Adrenal gland (tissue), 12 donors: ENCODE results near the gene FYCO1. TPM values are rescaled to one million over a fixed set of nuclear protein-coding genes. Genes with fewer than 3 reads are reported as not detected.

Source experiments
- DNase-seq, 7 donors: peaks; one replicate each; pipeline ENCODE4 v3.0.0-alpha.2; 2019 to 2020
- H3K27ac ChIP-seq, 5 donors: fragments of 200-600 bp; sonication (generic) in 4 of 5; 1 replicate in 3 of 5; 2 replicates in 2 of 5; pipeline versions ENCODE4 v1.5.1 to v1.8.0; 2016 to 2020; ENCODE audit warnings: mild to moderate bottlenecking in 1 of 5
- H3K27me3 ChIP-seq: fragments of 200-600 bp; 2 replicates; pipeline ENCODE4 v1.8.0; 2021
- H3K36me3 ChIP-seq, 2 donors: fragments of 200-600 bp; replicated peaks in 1 of 2; 1 replicate in 1 of 2; 2 replicates in 1 of 2; pipeline versions ENCODE4 v1.5.1 to v1.8.0; 2018 to 2022
- H3K4me1 ChIP-seq, 2 donors: fragments of 200-600 bp; replicated peaks in 1 of 2; 1 replicate in 1 of 2; 2 replicates in 1 of 2; pipeline versions ENCODE4 v1.5.1 to v1.8.0; 2018 to 2021
- H3K4me3 ChIP-seq, 4 donors: fragments of 200-600 bp; sonication (generic) in 3 of 4; one replicate each; pipeline ENCODE4 v1.5.1; 2016 to 2018
- H3K9me3 ChIP-seq, 3 donors: fragments of 200-600 bp; sonication (generic) in 1 of 3; replicated peaks in 1 of 3; 1 replicate in 2 of 3; 2 replicates in 1 of 3; pipeline versions ENCODE4 v1.5.1 to v1.8.0; 2016 to 2021
- POLR2A ChIP-seq, 2 donors: fragments of 450-650 bp; IDR thresholded peaks; one replicate each; pipeline ENCODE4 v1.6.1; 2017; ENCODE audit warnings: antibody characterized with exemption in 2 of 2, mild to moderate bottlenecking in 2 of 2, moderate library complexity in 1 of 2
- WGBS, 4 donors: extraction: QIAGEN DNeasy Blood & Tissue Kit in 2 of 4; methylation state at CpG; one replicate each; pipeline versions ENCODE4 v1.1.5 to v1.1.7; 2013 to 2017; 5-methylcytosine and 5-hydroxymethylcytosine counted together
- intact Hi-C, 2 donors: fragments of 100-400 bp; cut with DNase I; formaldehyde crosslinking; loops; one replicate each; pipeline versions ENCODE4 v1.14.1 to v1.15.0; 2022 to 2023
- polyA plus RNA-seq, 3 donors: library from polyadenylated mRNA; stranded (reverse); fragments of 200-250 nt in 2 of 3; fragments of 350-450 nt in 1 of 3; fragmentation: Illumina TruSeq in 1 of 3; extraction: RNeasy Lipid Tissue Mini Kit (QIAGEN cat#74804) in 1 of 3; gene quantifications; one replicate each; pipeline ENCODE4 v1.2.3, GENCODE V29; 2013 to 2014
- total RNA-seq, 9 donors: library from RNA; depleted of rRNA in 4 of 9; stranded (reverse); fragments of >200 nt in 4 of 9; fragments of 120-200 nt in 1 of 9; fragmentation: NEBNext Ultra II Directional in 1 of 9; extraction: Animal tissue kit (Norgen Biotek cat#: 25700) in 1 of 9; gene quantifications; one replicate each; pipeline versions ENCODE4 v1.1.0 to v1.2.4, GENCODE V29; 2013 to 2023
- TF ChIP-seq, protein P1 (sequence below), 6 experiments: fragments of 450-650 bp in 4 of 6; fragments of 200-600 bp in 2 of 6; sonication (generic) in 1 of 6; IDR thresholded peaks; 1 replicate in 5 of 6; 2 replicates in 1 of 6; pipeline versions ENCODE4 v1.5.1 to v1.8.0; 2016 to 2021; ENCODE audit warnings: antibody characterized with exemption in 6 of 6, mild to moderate bottlenecking in 2 of 6, moderate library complexity in 1 of 6
- donor health status: healthy with polysubstance abuse.
- donor health status: Bipolar disorder and iron deficiency.
- donor health status: DM: yes; HTN: yes; CAD: no.
- donor health status: DM: no; HTN: no; CAD: no.
- donor health status: DM: no; HTN: no; CAD: no.
- donor health status: DM: yes; HTN: yes; CAD: no.

FYCO1 gene
- total and polyA plus RNA-seq, 12 donors: 12.3 to 74.3 (median 29.4) TPM

DNA sequence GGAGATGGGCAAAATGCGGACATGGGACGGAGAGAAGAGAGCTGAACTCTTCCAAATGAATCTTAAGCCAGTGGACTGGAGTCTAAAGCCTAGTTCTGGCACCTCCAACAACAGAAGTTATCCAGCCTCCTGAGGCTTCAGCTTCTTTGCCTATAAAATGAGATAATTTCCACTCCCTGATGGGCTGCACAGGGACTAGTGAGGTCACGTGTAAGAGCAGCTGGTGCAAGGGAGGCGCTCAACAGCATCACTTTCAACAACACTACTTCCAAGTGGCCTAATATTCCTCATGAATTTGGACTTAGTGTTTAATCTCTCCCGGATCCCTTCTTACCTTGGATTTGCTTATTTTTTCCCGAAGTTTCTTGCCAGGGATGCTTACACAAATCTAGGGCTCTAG is 43.7 kb downstream of the FYCO1 start:
- TF ChIP-seq, protein P1, sequence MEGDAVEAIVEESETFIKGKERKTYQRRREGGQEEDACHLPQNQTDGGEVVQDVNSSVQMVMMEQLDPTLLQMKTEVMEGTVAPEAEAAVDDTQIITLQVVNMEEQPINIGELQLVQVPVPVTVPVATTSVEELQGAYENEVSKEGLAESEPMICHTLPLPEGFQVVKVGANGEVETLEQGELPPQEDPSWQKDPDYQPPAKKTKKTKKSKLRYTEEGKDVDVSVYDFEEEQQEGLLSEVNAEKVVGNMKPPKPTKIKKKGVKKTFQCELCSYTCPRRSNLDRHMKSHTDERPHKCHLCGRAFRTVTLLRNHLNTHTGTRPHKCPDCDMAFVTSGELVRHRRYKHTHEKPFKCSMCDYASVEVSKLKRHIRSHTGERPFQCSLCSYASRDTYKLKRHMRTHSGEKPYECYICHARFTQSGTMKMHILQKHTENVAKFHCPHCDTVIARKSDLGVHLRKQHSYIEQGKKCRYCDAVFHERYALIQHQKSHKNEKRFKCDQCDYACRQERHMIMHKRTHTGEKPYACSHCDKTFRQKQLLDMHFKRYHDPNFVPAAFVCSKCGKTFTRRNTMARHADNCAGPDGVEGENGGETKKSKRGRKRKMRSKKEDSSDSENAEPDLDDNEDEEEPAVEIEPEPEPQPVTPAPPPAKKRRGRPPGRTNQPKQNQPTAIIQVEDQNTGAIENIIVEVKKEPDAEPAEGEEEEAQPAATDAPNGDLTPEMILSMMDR (IDR thresholded peaks at IDR 0.05): no peak
- TF ChIP-seq POLR2A (IDR thresholded peaks at IDR 0.05): no peak
- no peaks in the 10 kb centered on the region for H3K4me1 ChIP-seq
- DNase-seq: no peak
- 89 to 98% (median 95%) methylated on average over 6 of the region's 6 CpGs for WGBS, 4 donors
- no peaks in the 10 kb centered on the region for H3K27me3 ChIP-seq
- no peaks in the 10 kb centered on the region for H3K9me3 ChIP-seq
- peaks cover 0 to 92% of the 10 kb centered on the region in 2 donors for H3K36me3 ChIP-seq
- H3K27ac ChIP-seq: no peak overlapping the region
- no peak overlapping the region for H3K4me3 ChIP-seq
- intact Hi-C loops: no loop called here

DNA sequence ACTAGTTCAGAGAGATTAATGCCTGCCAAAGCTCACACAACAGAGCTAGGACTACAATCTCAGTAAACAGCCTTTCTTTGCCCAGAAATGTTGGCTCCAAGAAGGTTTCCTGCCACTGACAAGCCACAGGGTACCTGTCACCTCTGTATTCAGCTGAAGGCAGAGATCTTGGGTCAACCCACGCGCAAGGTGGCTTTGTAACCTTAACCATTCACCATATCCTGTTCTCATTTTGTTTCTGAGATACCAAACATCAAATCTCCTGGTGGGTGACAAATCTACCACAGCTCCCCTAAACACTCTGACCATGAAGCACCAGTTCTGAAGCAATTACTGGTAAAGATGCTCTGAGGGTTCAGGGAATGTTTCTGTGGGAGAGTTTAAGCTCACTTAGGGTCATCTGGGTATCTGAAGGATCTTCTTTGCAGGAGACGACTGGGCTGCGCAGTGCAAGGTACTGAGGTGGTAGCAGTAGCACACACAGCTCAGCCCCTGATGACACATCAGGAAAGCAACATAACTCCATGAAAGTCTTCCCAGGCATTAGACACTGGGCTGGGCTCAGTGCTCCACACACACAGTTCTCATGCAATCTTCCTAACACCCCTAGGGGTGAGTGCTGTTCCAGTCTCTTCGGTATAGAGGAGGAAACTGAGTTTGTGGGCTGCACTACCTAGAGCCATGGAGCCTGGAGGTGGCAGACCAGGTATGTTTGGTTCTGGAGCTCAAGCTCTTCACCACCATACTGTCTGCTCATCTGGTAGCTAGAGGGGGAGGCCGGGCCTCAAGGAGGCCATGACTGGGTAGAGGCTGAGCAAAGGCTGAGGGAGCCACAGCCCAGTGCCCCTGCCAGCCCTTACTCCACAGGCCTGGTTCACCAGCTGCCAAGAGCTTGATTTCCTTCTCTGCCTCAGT is 44.7 kb downstream of the FYCO1 start:
- Histone ChIP-seq H3K36me3 (peaks cover 0 to 89% of the 10 kb centered on the region in 2 donors), H3K4me3 (no peak overlapping the region), H3K4me1 (no peaks in the 10 kb centered on the region), H3K27ac (no peak overlapping the region), H3K27me3 (no peaks in the 10 kb centered on the region), H3K9me3 (no peaks in the 10 kb centered on the region)
- TF ChIP-seq, protein P1 (IDR thresholded peaks at IDR 0.05): no peak
- TF ChIP-seq POLR2A (IDR thresholded peaks at IDR 0.05): no peak
- intact Hi-C loops: no loop called here
- DNase-seq: peak in 1 of 7 donors; percentile 48
- WGBS, 4 donors: 95 to 100% (median 97%) methylated on average over 4 to 6 of the region's 6 CpGs

DNA sequence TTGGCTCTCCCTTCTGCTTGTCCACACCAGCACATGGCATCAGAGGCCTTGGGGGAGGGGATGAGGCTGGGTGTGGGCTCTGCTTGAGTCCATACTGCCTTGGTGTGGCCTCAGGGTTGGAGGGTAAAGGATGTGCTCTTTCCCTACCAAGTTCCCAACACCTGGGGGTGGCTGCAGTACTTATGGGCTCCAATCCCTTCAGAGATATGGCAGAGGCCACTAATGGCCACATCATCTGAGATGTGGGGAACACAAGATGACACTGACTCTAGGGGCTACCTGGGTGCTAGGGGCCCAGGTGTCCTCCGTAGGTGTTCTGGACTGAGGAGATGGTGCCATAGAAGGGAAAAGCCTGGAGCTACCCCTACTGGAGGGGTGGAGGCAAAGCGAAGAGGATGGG is 45.5 kb downstream of the FYCO1 start:
- WGBS, 4 donors: 90 to 100% (median 99%) methylated on average over 1 to 2 of the region's 2 CpGs
- TF ChIP-seq POLR2A (IDR thresholded peaks at IDR 0.05): no peak
- TF ChIP-seq, protein P1 (IDR thresholded peaks at IDR 0.05): no peak
- no peak overlapping the region for H3K27ac ChIP-seq
- no peaks in the 10 kb centered on the region for H3K9me3 ChIP-seq
- H3K36me3 ChIP-seq: peaks cover 0 to 81% of the 10 kb centered on the region in 2 donors
- H3K27me3 ChIP-seq: no peaks in the 10 kb centered on the region
- H3K4me1 ChIP-seq: no peaks in the 10 kb centered on the region
- H3K4me3 ChIP-seq: no peak overlapping the region
- intact Hi-C loops: no loop called here
- DNase-seq: peak in 1 of 7 donors; percentile 25

DNA sequence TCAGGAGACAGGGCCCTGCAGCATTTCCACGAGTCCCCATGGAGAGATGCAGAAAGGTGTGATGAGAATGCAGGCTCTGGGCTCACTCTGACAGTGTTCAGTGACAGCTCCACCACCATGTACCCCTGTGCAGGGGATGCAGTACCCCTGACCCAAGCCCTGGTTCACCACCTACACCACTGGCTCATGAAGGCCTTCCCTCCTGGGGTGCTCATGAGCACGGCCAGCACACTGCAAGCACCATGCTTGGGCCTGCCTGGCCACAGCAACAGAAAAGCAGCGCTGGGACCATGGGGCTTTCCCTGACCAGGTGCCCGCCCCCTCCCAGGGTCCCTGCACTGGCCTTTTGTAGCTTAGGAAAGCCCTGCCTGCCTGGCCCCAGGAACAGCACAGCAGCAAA is 46.2 kb downstream of the FYCO1 start:
- intact Hi-C loops: no loop called here
- TF ChIP-seq POLR2A (IDR thresholded peaks at IDR 0.05): no peak
- TF ChIP-seq, protein P1 (IDR thresholded peaks at IDR 0.05): no peak
- Histone ChIP-seq H3K4me1 (no peaks in the 10 kb centered on the region), H3K36me3 (peaks cover 0 to 74% of the 10 kb centered on the region in 2 donors), H3K27ac (no peak overlapping the region), H3K9me3 (no peaks in the 10 kb centered on the region), H3K27me3 (no peaks in the 10 kb centered on the region), H3K4me3 (no peak overlapping the region)
- 93 to 96% (median 94%) methylated on average over 4 of the region's 4 CpGs for WGBS, 4 donors
- DNase-seq: peak in 1 of 7 donors; percentile 14
